ENCODE data around the gene WASF3. TPM values are rescaled to one million over a fixed set of nuclear protein-coding genes. Genes with fewer than 3 reads are reported as not detected.

The WASF3 gene
- total and polyA plus RNA-seq, 10 of the 15 experiments (the other 5 are each of a cell fraction or from before 2014, with no cell fraction given): under 0.01 to 0.10 (median 0.01) TPM; not detected in 7

DNA sequence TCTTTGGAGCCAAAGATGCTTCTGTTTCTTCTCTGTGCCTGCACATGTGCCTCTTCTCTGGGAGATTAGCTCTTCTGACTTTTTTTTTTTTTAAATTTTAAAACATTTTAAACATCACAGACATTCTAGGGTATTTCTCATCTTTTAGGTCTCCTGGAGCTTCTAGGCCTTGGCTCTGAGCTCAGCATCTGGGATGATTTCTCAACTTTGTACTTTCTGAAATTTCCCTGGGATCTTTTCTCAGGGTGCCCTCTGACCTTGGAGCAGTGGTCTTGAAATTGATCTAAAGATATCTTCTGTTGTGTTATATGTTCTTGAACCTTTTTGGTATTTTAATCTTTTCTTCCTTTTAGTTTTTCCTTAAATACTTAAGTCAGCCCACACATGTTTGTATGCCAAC is 6.2 kb downstream of the WASF3 start (continued):
- TF ChIP-seq, protein P1, sequence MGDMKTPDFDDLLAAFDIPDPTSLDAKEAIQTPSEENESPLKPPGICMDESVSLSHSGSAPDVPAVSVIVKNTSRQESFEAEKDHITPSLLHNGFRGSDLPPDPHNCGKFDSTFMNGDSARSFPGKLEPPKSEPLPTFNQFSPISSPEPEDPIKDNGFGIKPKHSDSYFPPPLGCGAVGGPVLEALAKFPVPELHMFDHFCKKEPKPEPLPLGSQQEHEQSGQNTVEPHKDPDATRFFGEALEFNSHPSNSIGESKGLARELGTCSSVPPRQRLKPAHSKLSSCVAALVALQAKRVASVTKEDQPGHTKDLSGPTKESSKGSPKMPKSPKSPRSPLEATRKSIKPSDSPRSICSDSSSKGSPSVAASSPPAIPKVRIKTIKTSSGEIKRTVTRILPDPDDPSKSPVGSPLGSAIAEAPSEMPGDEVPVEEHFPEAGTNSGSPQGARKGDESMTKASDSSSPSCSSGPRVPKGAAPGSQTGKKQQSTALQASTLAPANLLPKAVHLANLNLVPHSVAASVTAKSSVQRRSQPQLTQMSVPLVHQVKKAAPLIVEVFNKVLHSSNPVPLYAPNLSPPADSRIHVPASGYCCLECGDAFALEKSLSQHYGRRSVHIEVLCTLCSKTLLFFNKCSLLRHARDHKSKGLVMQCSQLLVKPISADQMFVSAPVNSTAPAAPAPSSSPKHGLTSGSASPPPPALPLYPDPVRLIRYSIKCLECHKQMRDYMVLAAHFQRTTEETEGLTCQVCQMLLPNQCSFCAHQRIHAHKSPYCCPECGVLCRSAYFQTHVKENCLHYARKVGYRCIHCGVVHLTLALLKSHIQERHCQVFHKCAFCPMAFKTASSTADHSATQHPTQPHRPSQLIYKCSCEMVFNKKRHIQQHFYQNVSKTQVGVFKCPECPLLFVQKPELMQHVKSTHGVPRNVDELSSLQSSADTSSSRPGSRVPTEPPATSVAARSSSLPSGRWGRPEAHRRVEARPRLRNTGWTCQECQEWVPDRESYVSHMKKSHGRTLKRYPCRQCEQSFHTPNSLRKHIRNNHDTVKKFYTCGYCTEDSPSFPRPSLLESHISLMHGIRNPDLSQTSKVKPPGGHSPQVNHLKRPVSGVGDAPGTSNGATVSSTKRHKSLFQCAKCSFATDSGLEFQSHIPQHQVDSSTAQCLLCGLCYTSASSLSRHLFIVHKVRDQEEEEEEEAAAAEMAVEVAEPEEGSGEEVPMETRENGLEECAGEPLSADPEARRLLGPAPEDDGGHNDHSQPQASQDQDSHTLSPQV (IDR thresholded peaks at IDR 0.05): no peak
- TF ChIP-seq HCFC1 (IDR thresholded peaks at IDR 0.05; ENCODE audit: low read length) (no peak), ZNF24 (IDR thresholded peaks at IDR 0.05) (no peak), NFYB (IDR thresholded peaks at IDR 0.05; ENCODE audit: insufficient read depth, low read depth, low read length) (no peak), SPI1 (IDR thresholded peaks at IDR 0.05; ENCODE audit: borderline replicate concordance, insufficient read depth, low read depth, low read length) (no peak), CBX3 (IDR thresholded peaks at IDR 0.05; ENCODE audit: borderline replicate concordance, low read depth) (no peak), RUNX3 (IDR thresholded peaks at IDR 0.05; ENCODE audit: low read length) (no peak), RAD21 (IDR thresholded peaks at IDR 0.05; ENCODE audit: insufficient read depth, low read depth, low read length) (no peak), RELA (IDR thresholded peaks at IDR 0.05; ENCODE audit: borderline replicate concordance, partially characterized antibody) (no peak), TBL1XR1 (IDR thresholded peaks at IDR 0.05; ENCODE audit: low read depth, low read length) (no peak)
